Coronary artery (tissue), 2 donors: Measurements from ENCODE around the gene VWC2.
"Not testable (repeated sequence)": the region's sequence is repeated elsewhere in the genome, so short reads cannot be mapped to it uniquely, and the experiment has no call there.

Experiments used
- DNase-seq: peaks from one replicate; pipeline ENCODE4 v3.0.0-alpha.2; 2017; ENCODE audit warnings: low spot score
- H3K27ac ChIP-seq, 2 donors: fragments of 200-600 bp; sonication (generic); one replicate each; pipeline ENCODE4 v1.5.1; 2016 to 2019
- H3K4me3 ChIP-seq: fragments of 200-600 bp; sonication (generic); 2 replicates; pipeline ENCODE4 v1.5.1; 2016; ENCODE audit warnings: mild to moderate bottlenecking, moderate library complexity
- TF ChIP-seq, protein P1 (sequence below): fragments of 200-600 bp; sonication (generic); IDR thresholded peaks from one replicate; pipeline ENCODE4 v1.5.1; 2019; ENCODE audit warnings: antibody characterized with exemption

VWC2 gene

GRCh38 chr7:49848211-49848841 is 74.9 kb downstream of the VWC2 start:
- Histone ChIP-seq H3K4me3 (no peak overlapping the region), H3K27ac (no peak overlapping the region)
- no peak for DNase-seq
- TF ChIP-seq, protein P1, sequence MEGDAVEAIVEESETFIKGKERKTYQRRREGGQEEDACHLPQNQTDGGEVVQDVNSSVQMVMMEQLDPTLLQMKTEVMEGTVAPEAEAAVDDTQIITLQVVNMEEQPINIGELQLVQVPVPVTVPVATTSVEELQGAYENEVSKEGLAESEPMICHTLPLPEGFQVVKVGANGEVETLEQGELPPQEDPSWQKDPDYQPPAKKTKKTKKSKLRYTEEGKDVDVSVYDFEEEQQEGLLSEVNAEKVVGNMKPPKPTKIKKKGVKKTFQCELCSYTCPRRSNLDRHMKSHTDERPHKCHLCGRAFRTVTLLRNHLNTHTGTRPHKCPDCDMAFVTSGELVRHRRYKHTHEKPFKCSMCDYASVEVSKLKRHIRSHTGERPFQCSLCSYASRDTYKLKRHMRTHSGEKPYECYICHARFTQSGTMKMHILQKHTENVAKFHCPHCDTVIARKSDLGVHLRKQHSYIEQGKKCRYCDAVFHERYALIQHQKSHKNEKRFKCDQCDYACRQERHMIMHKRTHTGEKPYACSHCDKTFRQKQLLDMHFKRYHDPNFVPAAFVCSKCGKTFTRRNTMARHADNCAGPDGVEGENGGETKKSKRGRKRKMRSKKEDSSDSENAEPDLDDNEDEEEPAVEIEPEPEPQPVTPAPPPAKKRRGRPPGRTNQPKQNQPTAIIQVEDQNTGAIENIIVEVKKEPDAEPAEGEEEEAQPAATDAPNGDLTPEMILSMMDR: no peak

DNA sequence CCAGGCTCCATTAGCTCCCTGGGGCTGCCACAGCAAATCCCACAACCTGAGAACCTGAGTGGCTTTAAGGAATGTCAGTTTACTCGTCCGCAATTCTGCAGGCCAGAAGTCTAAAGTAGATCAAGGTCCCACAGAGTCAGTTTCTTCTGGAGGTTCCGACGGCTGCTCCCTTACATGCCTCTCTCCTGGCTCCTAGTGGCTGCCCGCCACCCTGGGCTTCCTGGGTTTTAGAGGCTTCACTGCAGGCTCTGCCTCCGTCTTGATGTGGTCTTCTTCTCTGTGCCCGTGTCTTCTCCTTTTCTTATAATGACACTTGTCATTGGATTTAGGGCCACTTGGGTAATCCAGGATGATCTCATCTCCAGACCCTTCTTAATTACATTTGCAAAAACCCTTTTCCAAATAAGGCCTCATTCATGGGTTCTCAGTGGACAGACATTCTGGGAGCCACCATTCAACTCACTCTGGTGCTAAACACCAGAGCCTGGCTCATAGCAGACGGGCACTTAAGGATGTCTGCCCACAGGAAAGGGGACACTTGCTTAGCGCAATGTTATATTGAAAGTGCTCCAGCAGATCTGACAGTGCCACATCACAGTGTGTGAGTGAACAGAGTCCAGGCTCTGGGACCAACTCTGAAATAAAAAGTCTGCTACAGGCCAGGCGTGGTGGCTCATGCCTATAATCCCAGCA is 77.6 kb downstream of the VWC2 start:
- TF ChIP-seq, protein P1: no peak
- Histone ChIP-seq H3K4me3 (no peak overlapping the region), H3K27ac (no peak overlapping the region)
- DNase-seq: no peak

GRCh38 chr7:49851614-49851934 is 78.1 kb downstream of the VWC2 start:
- H3K4me3 ChIP-seq, DNase-seq, H3K27ac ChIP-seq: not testable (repeated sequence)

DNA sequence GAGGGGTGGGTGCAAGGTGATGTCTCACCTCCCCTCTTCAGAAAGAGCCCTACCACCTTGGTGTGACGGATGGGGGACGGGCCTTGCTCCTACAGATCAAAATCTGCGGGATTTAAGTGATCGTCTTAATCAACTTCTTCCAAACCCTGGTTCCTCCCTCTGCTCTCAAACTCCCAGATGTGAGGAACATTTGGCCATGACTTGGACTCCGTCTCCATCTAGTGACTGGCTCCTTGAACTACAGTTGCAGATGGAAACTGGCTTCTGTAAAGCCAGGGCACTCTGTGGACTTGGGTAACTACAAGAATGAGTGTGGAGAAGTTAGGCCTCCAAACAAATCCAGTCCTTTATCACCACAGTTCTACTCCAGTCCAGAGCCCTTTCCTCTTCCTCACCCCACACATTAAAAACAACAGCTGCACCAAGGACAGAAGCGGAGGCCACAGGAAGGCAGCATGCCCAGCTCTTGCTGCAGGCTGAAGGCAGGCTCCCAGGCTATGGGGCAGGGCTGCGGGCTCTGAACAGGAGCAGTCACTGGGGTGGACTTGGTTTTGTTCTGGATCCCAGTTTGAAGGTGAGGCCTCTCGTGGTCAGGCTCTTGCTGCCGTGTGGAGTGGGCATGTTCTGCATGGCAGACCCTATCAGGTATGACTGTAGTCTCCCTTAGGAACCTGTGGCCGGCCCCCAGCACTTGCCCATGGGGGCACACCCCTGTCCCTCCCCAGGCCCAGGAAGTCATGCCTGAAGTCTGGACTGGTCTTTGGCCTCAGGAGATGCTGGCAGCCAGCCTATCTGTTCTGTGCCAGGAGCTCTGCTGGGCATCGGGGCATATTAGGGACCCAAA is 79.4 kb downstream of the VWC2 start:
- Histone ChIP-seq H3K27ac (no peak overlapping the region), H3K4me3 (no peak overlapping the region)
- DNase-seq: no peak
- TF ChIP-seq, protein P1: peak; percentile 17

GRCh38 chr7:49855281-49855980 is 82.0 kb downstream of the VWC2 start:
- TF ChIP-seq, protein P1: no peak
- no peak overlapping the region for H3K4me3 ChIP-seq
- DNase-seq: no peak
- H3K27ac ChIP-seq: no peak overlapping the region

DNA sequence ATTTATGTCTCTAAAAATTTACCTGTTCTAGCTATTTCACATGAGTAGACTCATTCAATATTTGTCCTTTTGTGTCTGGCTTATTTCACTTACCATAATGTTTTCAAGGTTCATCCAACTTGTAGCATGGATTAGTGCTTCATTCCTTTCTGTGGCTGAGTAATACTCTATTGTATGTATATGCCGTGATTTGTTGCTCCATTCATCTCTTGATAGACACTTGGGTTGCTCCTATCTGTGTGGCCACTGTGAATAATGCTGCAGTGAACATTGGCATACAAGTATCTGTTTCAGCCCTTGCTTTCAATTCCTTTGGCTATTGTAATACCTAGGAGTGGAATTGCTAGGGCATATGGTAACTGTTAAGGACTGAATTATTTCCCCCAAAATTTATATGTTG is 86.9 kb downstream of the VWC2 start:
- no peak overlapping the region for H3K4me3 ChIP-seq
- TF ChIP-seq, protein P1: no peak
- no peak for DNase-seq
- H3K27ac ChIP-seq: no peak overlapping the region

DNA sequence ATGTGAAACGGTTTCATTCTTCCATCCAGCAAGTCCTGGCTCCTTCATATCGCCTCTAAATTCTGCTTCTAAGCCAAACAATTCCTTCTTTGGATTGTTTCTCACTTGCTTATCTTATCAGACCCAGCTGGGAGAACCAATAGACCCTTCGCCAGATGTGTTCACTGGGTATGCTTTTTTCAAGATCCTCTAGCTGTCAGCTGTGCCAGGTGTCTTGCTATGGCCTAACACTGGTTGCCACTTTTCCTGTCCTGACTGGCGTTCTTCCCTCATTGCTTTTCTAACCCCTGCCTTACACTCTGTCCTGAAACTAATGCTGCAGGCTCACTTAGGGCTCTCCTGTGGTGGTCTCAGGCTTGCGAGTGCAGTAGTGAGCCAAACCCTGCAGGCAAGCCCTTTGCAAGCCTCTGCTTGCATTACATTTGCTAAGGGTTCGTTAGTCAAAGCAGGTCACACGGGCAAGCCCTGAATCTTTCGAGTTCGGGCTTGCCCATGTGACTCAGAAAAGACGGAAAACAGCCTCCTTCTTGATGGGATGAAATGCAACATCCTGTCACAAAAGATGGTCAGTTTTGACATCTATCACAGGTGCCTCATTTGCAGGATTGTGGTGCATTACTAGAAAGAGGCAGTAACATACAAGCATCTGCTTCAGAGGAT is 92.8 kb downstream of the VWC2 start:
- TF ChIP-seq, protein P1: no peak
- Histone ChIP-seq H3K27ac (no peak overlapping the region), H3K4me3 (no peak overlapping the region)
- DNase-seq: no peak
